H1 (cell line): ENCODE data around the gene ARRDC1. TPM values are rescaled to one million over a fixed set of nuclear protein-coding genes. Genes with fewer than 3 reads are reported as not detected.
A peak's percentile ranks its signal among the peaks of the same experiment; 100 is the strongest.

ENCODE experiments used
- CTCF ChIA-PET: fragments of 300-600 bp; sonication (Branson Sonifier 250); formaldehyde crosslinking; loops from one replicate; lab custom pipeline; 2021; ENCODE audit not compliant: partially characterized antibody; lab: Charles Lee
- POLR2A ChIA-PET: fragments of 300-600 bp; sonication (Branson Sonifier 250); formaldehyde crosslinking; loops from one replicate; lab custom pipeline; 2021; ENCODE audit warnings: inconsistent platforms; ENCODE audit not compliant: partially characterized antibody; lab: Charles Lee
- DNase-seq, 2 experiments: peaks; one replicate each; pipeline versions ENCODE4 v3.0.0 to v3.0.0-alpha.2; 2010 to 2022; ENCODE audit warnings: low spot score in 2 of 2, low read depth in 1 of 2, mixed read lengths in 1 of 2
- FAIRE-seq: peaks from 2 replicates; lab custom pipeline; 2011; peaks lifted over from hg19 to GRCh38; lab: Jason Lieb, UNC
- H2AFZ ChIP-seq: 2 replicates; pipeline ENCODE4 v1.8.1; 2012; ENCODE audit warnings: low read length, inconsistent platforms
- H2AK5ac ChIP-seq: 2 replicates; pipeline ENCODE4 v1.6.1; 2013; ENCODE audit warnings: low read depth, low read length
- H2BK120ac ChIP-seq: replicated peaks from 2 replicates; pipeline ENCODE3; 2013; ENCODE audit warnings: low read depth, low read length, inconsistent platforms
- H2BK12ac ChIP-seq: 2 replicates; pipeline ENCODE4 v1.6.1; 2013; ENCODE audit warnings: low read depth, low read length
- H2BK15ac ChIP-seq: 2 replicates; pipeline ENCODE4 v1.6.1; 2013; ENCODE audit warnings: low read length
- H2BK20ac ChIP-seq: 2 replicates; pipeline ENCODE4 v1.6.1; 2013; ENCODE audit warnings: low read length
- H2BK5ac ChIP-seq: 2 replicates; pipeline ENCODE4 v1.6.1; 2013; ENCODE audit warnings: low read depth, low read length
- H3K14ac ChIP-seq: 2 replicates; pipeline ENCODE4 v1.6.1; 2013; ENCODE audit warnings: inconsistent platforms; ENCODE audit not compliant: insufficient read length
- H3K18ac ChIP-seq: 2 replicates; pipeline ENCODE4 v1.6.1; 2013; ENCODE audit warnings: low read length; ENCODE audit errors: extremely low read depth
- H3K23ac ChIP-seq: 2 replicates; pipeline ENCODE4 v1.6.1; 2013; ENCODE audit warnings: inconsistent platforms; ENCODE audit not compliant: insufficient read length
- H3K23me2 ChIP-seq: 2 replicates; pipeline ENCODE4 v1.6.1; 2013; ENCODE audit warnings: low read depth, low read length
- H3K27ac ChIP-seq: 2 replicates; pipeline ENCODE4 v1.6.1; 2011; ENCODE audit warnings: low read depth, low read length, inconsistent platforms
- H3K27me3 ChIP-seq, 4 experiments: replicated peaks in 1 of 4; 1 replicate in 1 of 4; 2 replicates in 3 of 4; pipeline versions ENCODE4 v1.6.1 to v1.8.1; 2011 to 2013; ENCODE audit warnings: low read length in 3 of 4, mild to moderate bottlenecking in 3 of 4, inconsistent platforms in 2 of 4, mixed read lengths in 2 of 4, moderate library complexity in 1 of 4; ENCODE audit not compliant: control insufficient read depth in 3 of 4, insufficient read depth in 3 of 4; ENCODE audit errors: extremely low read depth in 1 of 4
- H3K36me3 ChIP-seq, 4 experiments: 2 replicates each; pipeline versions ENCODE4 v1.6.1 to v1.8.1; 2011 to 2013; ENCODE audit warnings: mild to moderate bottlenecking in 4 of 4, low read length in 3 of 4, moderate library complexity in 2 of 4, control low read depth in 1 of 4, inconsistent platforms in 1 of 4; ENCODE audit not compliant: insufficient read depth in 4 of 4, control insufficient read depth in 2 of 4
- H3K4ac ChIP-seq: replicated peaks from 2 replicates; pipeline ENCODE3; 2013; ENCODE audit warnings: low read length, low read depth, mixed read lengths, inconsistent platforms; ENCODE audit not compliant: insufficient read length
- H3K4me1 ChIP-seq, 4 experiments: replicated peaks in 1 of 4; 1 replicate in 1 of 4; 2 replicates in 3 of 4; pipeline versions ENCODE4 v1.6.1 to v1.8.1; 2011 to 2013; ENCODE audit warnings: low read length in 3 of 4, inconsistent platforms in 2 of 4, mixed read lengths in 1 of 4; ENCODE audit not compliant: insufficient read depth in 4 of 4, control insufficient read depth in 3 of 4
- H3K4me2 ChIP-seq, 2 experiments: 2 replicates each; pipeline versions ENCODE4 v1.6.1 to v1.8.1; 2011 to 2013; ENCODE audit warnings: low read depth in 2 of 2, low read length in 2 of 2, control low read depth in 1 of 2, inconsistent platforms in 1 of 2, mild to moderate bottlenecking in 1 of 2; ENCODE audit not compliant: insufficient read depth in 1 of 2
- H3K4me3 ChIP-seq, 4 experiments: fragments of 200-600, 300-600 bp in 1 of 4; sonication (generic), shearing (Covaris generic), sonication (Bioruptor Twin) in 1 of 4; 2 replicates each; pipeline versions ENCODE4 v1.5.1 to v1.8.1; 2011 to 2016; ENCODE audit warnings: low read length in 4 of 4, low read depth in 3 of 4, control low read depth in 2 of 4, inconsistent platforms in 2 of 4, mild to moderate bottlenecking in 2 of 4, mixed read lengths in 1 of 4, moderate library complexity in 1 of 4; ENCODE audit not compliant: insufficient read depth in 2 of 4; ENCODE audit errors: extremely low read depth in 1 of 4
- H3K56ac ChIP-seq: replicated peaks from 2 replicates; pipeline ENCODE3; 2013; ENCODE audit warnings: low read depth, mild to moderate bottlenecking, mixed read lengths, low read length, inconsistent platforms; ENCODE audit not compliant: insufficient read length
- H3K79me1 ChIP-seq: 2 replicates; pipeline ENCODE4 v1.6.1; 2013; ENCODE audit warnings: low read depth, low read length, control low read depth
- H3K79me2 ChIP-seq, 2 experiments: 2 replicates each; pipeline versions ENCODE4 v1.6.1 to v1.8.1; 2012 to 2013; ENCODE audit warnings: low read length in 2 of 2, mild to moderate bottlenecking in 2 of 2, inconsistent platforms in 1 of 2; ENCODE audit not compliant: insufficient read depth in 2 of 2, control insufficient read depth in 1 of 2
- H3K9ac ChIP-seq, 4 experiments: replicated peaks in 1 of 4; 1 replicate in 1 of 4; 2 replicates in 3 of 4; pipeline versions ENCODE4 v1.6.1 to v1.8.1; 2011 to 2013; ENCODE audit warnings: low read depth in 3 of 4, low read length in 3 of 4, control low read depth in 2 of 4, mild to moderate bottlenecking in 2 of 4, moderate library complexity in 2 of 4, inconsistent platforms in 1 of 4; ENCODE audit errors: extremely low read depth in 1 of 4
- H3K9me3 ChIP-seq, 2 experiments: 2 replicates each; pipeline versions ENCODE4 v1.6.1 to v1.8.1; 2012 to 2013; ENCODE audit warnings: mild to moderate bottlenecking in 2 of 2, moderate library complexity in 2 of 2, control low read depth in 1 of 2, inconsistent platforms in 1 of 2, low read depth in 1 of 2, low read length in 1 of 2, mixed read lengths in 1 of 2; ENCODE audit not compliant: insufficient read depth in 2 of 2
- H4K20me1 ChIP-seq, 2 experiments: replicated peaks in 1 of 2; 2 replicates each; pipeline versions ENCODE3 to v1.8.1; 2011 to 2013; ENCODE audit warnings: inconsistent platforms in 2 of 2, low read length in 2 of 2, mild to moderate bottlenecking in 1 of 2; ENCODE audit not compliant: insufficient read depth in 2 of 2, control insufficient read depth in 1 of 2
- H4K5ac ChIP-seq: 2 replicates; pipeline ENCODE4 v1.6.1; 2013; ENCODE audit warnings: low read length, low read depth, mixed read lengths, inconsistent platforms; ENCODE audit not compliant: insufficient read length
- H4K8ac ChIP-seq: 2 replicates; pipeline ENCODE4 v1.8.0; 2013; ENCODE audit warnings: mild to moderate bottlenecking, moderate library complexity, low read length, inconsistent platforms; ENCODE audit not compliant: insufficient read depth; ENCODE audit errors: extremely low read depth
- H4K91ac ChIP-seq: replicated peaks from 2 replicates; pipeline ENCODE3; 2013; ENCODE audit warnings: low read length, mixed read lengths, inconsistent platforms; ENCODE audit not compliant: insufficient read length
- NANOG ChIP-seq: IDR thresholded peaks from 2 replicates; pipeline ENCODE4 v1.6.1; 2011; ENCODE audit warnings: low read length, low read depth, mild to moderate bottlenecking, inconsistent platforms; ENCODE audit not compliant: insufficient read depth, poor library complexity, severe bottlenecking
- WGBS, 2 experiments: shearing (Covaris generic) in 1 of 2; methylation state at CpG; one replicate each; pipeline versions ENCODE4 v1.1.6 to v1.1.7; 2013 to 2015; ENCODE audit warnings: low lambda C conversion rate in 2 of 2, mixed read lengths in 2 of 2, inconsistent platforms in 1 of 2, low coverage in 1 of 2, missing lambda C conversion rate in 1 of 2; ENCODE audit not compliant: insufficient replicate concordance in 2 of 2, insufficient coverage in 1 of 2, insufficient read length in 1 of 2; ENCODE audit errors: extremely low coverage in 1 of 2, missing lambda C conversion rate in 1 of 2; 5-methylcytosine and 5-hydroxymethylcytosine counted together
- polyA plus RNA-seq, 7 experiments: library from polyadenylated mRNA; depleted of rRNA in 3 of 7; stranded (reverse) in 5 of 7; unstranded in 2 of 7; fragments of >200 nt in 5 of 7; fragments of 200-250 nt in 2 of 7; gene quantifications; 1 replicate in 5 of 7; 2 replicates in 1 of 7; 4 replicates in 1 of 7; pipeline versions ENCODE4 v1.2.1 to v1.2.3, GENCODE V29; 2011 to 2013; ENCODE audit warnings: missing spikeins in 2 of 7, mixed read lengths in 2 of 7
- total RNA-seq: library from RNA; stranded (reverse); fragmentation: NEBNext Ultra II Directional; extraction: Animal tissue kit (Norgen Biotek cat#: 25700); gene quantifications from 2 replicates; pipeline ENCODE4 v1.2.1, GENCODE V29; 2021

ARRDC1 gene
- total and polyA plus RNA-seq, 2 of the 8 experiments (the other 6 are each of a cell fraction or from before 2014, with no cell fraction given) = 22.0 to 58.4 TPM

DNA sequence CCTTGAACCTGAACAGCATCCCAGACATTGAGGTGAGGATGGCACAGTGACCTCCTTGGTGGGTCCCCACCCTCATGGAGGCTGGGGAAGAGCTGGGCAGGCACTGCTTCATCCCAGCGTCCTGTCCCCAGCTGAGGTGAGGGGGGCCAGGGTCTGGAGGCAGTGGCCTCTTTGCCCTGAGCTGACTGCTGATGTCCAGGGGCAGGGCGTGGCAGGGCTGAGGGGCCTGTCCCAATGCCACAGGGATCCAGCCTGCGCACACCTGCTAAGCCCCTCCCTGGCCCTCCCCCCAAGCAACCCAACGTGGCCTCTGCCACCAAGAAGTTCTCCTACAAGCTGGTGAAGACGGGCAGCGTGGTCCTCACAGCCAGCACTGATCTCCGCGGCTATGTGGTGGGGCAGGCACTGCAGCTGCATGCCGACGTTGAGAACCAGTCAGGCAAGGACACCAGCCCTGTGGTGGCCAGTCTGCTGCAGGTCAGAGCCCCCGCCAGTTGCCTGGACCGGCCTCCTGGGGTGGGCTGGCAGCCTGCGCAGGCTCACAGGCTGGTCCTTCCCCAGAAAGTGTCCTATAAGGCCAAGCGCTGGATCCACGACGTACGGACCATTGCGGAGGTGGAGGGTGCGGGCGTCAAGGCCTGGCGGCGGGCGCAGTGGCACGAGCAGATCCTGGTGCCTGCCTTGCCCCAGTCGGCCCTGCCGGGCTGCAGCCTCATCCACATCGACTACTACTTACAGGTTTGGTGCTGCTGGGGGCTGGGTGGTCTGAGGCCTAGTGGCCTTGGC, 8.4 kb downstream of the ARRDC1 start:
- ChIA-PET POLR2A (interaction anchor here (0.8 to 1.7 kb wide), 3 partner anchors 11 to 61 kb away, joined by 3 to 4 read pairs (median 3); no protein-coding TSS in a partner anchor), CTCF (interaction anchor here (0.6 to 2.4 kb wide), 3 partner anchors 12 to 32 kb away, joined by 3 to 14 read pairs (median 4); no protein-coding TSS in a partner anchor)
- H3K79me1 ChIP-seq = peaks cover 5% of the 10 kb centered on the region; the same call in 1 of the 2 replicates
- TF ChIP-seq NANOG = no peak
- H3K4ac ChIP-seq = no peak overlapping the region
- H3K27ac ChIP-seq = no peak overlapping the region
- no peak overlapping the region for H3K18ac ChIP-seq
- H3K4me1 ChIP-seq = peaks cover 0 to 9% (median 5%) of the 10 kb centered on the region in 4 experiments; a peak in 4 of 7 replicates
- peak overlapping the region; percentile 27 for H4K91ac ChIP-seq
- no peak overlapping the region for H3K23ac ChIP-seq
- no peak overlapping the region for H2BK20ac ChIP-seq
- no peak overlapping the region for H2BK5ac ChIP-seq
- no peak overlapping the region for H2AK5ac ChIP-seq
- H2BK12ac ChIP-seq = no peak overlapping the region
- no peak overlapping the region for H3K9ac ChIP-seq
- H2BK15ac ChIP-seq = no peak overlapping the region
- WGBS, 2 experiments = 96% methylated on average over 25 of the region's 27 CpGs; no CpG with 5 or more reads in 1 of the 2 experiments
- peaks cover 3 to 25% (median 11%) of the 10 kb centered on the region in 4 experiments; a peak in 6 of 8 replicates for H3K36me3 ChIP-seq
- FAIRE-seq (no peak), DNase-seq (no peak)
- no peak overlapping the region for H4K5ac ChIP-seq
- H2BK120ac ChIP-seq = no peak overlapping the region
- no peak overlapping the region for H3K56ac ChIP-seq
- no peaks in the 10 kb centered on the region for H3K9me3 ChIP-seq
- no peak overlapping the region for H3K4me2 ChIP-seq
- peaks cover 0 to 16% of the 10 kb centered on the region in 2 experiments; a peak in 2 of 4 replicates for H3K79me2 ChIP-seq
- H3K23me2 ChIP-seq = peaks cover 2% of the 10 kb centered on the region; the same call in 1 of the 2 replicates
- H4K20me1 ChIP-seq = peaks cover 10 to 21% of the 10 kb centered on the region in 2 experiments
- no peak overlapping the region for H3K4me3 ChIP-seq
- H3K27me3 ChIP-seq = no peaks in the 10 kb centered on the region
- no peak overlapping the region for H2AFZ ChIP-seq
- peak overlapping the region; percentile 3; the same call in 1 of the 2 replicates for H4K8ac ChIP-seq
- H3K14ac ChIP-seq = no peak overlapping the region
